Epithelial cell of alveolus of lung (primary cell): ENCODE results near the gene MBL2. TPM values are rescaled to one million over a fixed set of nuclear protein-coding genes. Genes with fewer than 3 reads are reported as not detected.

Experiments used
- total RNA-seq: library from RNA; depleted of rRNA; stranded (reverse); fragments of >200 nt; gene quantifications from 2 replicates; pipeline ENCODE4 v1.2.1, GENCODE V29; 2015

MBL2 gene
- not detected in 2 replicates for total RNA-seq

GRCh38 chr10:52772623-52773022 lies at the start of gene MBL2:
TSS of gene MBL2 (minus strand) at chr10:52772784. CDS start at chr10:52771635, 1,149 bp downstream.

